Measurements from ENCODE around the gene SMARCAD1.

SMARCAD1 gene

DNA sequence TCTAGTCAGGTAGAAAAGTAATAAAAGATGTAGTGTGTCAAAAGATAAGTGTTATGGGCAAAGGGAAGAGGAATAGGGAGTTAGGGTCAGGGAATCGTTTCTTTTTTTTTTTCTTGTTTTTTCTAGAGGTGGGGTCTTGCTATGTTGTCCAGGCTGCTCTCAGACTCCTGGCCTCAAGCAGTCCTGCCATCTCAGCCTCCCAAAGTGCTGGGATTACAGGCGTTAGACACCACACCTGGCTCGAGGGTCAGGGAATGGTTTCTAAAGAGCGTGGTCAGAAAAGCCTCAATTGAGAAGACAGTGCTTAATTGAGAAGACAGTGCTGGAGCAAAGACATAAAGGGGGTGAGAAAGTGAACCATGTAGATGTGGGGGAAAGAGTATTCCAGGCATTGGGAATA is 19.1 kb downstream of the SMARCAD1 start:
- TF ChIP-seq, protein P1, sequence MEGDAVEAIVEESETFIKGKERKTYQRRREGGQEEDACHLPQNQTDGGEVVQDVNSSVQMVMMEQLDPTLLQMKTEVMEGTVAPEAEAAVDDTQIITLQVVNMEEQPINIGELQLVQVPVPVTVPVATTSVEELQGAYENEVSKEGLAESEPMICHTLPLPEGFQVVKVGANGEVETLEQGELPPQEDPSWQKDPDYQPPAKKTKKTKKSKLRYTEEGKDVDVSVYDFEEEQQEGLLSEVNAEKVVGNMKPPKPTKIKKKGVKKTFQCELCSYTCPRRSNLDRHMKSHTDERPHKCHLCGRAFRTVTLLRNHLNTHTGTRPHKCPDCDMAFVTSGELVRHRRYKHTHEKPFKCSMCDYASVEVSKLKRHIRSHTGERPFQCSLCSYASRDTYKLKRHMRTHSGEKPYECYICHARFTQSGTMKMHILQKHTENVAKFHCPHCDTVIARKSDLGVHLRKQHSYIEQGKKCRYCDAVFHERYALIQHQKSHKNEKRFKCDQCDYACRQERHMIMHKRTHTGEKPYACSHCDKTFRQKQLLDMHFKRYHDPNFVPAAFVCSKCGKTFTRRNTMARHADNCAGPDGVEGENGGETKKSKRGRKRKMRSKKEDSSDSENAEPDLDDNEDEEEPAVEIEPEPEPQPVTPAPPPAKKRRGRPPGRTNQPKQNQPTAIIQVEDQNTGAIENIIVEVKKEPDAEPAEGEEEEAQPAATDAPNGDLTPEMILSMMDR (IDR thresholded peaks at IDR 0.05; ENCODE audit: control insufficient read depth, extremely low read depth, insufficient read depth), result no peak
- H3K4me3 ChIP-seq (ENCODE audit: low read depth, low read length), result no peak overlapping the region
- DNase-seq (ENCODE audit: low read depth), result no peak

DNA sequence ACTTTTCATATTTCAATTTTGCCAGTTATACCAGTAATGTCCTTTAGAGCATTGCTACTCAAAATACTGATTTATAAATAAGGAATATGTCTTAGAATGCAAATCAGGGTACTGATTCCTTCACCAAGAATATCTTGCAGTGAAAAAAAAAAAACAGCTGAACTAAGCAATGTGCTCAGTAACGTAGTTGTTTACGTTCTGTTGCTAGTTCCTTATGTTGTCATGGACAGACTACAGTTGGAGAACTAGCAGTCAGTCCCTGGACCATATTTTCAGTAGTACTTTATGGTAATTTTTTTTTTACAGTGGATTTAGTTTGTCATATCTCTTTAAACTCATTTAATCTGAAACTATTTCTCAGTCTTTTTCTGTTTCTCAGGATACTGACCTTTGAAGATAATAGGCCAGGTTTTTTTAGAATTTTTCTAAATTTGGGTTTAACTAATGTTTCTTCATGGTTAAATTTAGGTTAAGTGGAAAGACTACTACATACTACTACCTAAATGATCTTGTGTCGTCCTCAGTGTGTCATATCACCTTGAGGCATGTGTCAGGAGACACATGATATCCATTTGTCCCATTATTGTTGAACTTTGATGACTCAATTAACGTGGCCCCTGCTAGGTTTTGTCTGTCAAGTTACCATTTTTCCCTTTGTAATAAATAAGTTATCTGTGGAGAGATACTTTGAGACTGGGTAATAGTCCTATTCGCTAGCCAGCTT is 21.0 kb downstream of the SMARCAD1 start:
- H3K4me3 ChIP-seq (ENCODE audit: low read depth, low read length), result no peak overlapping the region
- DNase-seq (ENCODE audit: low read depth), result no peak
- TF ChIP-seq, protein P1 (IDR thresholded peaks at IDR 0.05; ENCODE audit: control insufficient read depth, extremely low read depth, insufficient read depth), result no peak

DNA sequence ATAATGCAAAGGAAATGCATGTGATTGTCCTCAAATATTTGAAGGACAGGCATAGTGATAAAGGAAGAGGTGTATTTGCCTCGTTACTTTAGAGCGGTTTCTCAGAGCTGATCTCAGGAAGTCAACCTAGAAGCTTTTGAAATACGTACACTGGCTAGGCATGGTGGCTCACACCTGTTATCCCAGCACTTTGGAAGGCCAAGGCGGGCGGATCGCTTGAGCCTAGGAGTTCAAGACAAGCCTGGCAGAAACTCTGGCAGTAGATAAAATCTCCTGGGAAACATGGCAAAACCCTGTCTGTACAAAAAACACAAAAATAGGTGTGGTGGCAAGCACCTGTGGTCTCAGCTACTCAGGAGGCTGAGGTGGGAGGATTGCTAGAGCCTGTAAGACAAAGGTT is 24.9 kb downstream of the SMARCAD1 start:
- DNase-seq (ENCODE audit: low read depth), result no peak
- H3K4me3 ChIP-seq (ENCODE audit: low read depth, low read length), result no peak overlapping the region
- TF ChIP-seq, protein P1 (IDR thresholded peaks at IDR 0.05; ENCODE audit: control insufficient read depth, extremely low read depth, insufficient read depth), result no peak

DNA sequence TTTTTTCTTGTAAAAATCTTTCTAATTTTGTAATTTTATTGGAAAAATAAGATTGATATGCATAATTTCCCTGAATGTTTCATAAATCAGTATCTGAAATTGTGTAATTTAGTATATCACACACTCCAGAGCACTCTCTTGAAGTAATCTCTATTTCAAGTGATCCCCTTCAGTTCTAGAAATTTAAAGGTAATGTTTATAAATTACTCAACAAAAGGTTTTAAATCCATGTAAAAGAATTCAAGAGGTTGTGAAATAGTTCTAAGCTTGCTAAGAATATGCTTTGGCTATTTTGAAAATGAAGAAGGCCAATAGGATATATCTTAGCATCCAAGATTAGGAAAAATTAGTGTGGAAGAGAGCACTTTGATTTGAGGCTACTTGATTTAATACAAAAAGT is 28.2 kb downstream of the SMARCAD1 start:
- no peak overlapping the region for H3K4me3 ChIP-seq (ENCODE audit: low read depth, low read length)
- TF ChIP-seq, protein P1 (IDR thresholded peaks at IDR 0.05; ENCODE audit: control insufficient read depth, extremely low read depth, insufficient read depth), result no peak
- no peak for DNase-seq (ENCODE audit: low read depth)

DNA sequence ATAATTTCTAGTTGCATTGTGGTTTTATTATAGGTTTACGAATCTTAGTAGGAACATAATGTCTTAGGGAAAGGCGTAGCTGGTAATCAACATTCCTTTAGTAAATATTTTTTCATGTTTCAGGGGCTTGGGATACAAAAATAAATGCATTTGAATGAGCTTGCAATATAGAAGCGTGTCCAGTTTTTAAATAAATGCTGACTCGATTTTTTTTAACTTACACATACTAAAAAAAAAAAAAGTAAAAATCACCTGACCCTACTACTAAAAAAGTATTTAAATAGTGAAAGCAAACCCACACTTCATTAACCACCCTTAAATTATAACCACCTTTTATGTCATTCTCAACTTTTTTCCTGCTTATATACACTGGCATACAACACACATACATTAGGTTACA is 29.6 kb downstream of the SMARCAD1 start:
- DNase-seq (ENCODE audit: low read depth), result no peak
- TF ChIP-seq, protein P1 (IDR thresholded peaks at IDR 0.05; ENCODE audit: control insufficient read depth, extremely low read depth, insufficient read depth), result no peak
- no peak overlapping the region for H3K4me3 ChIP-seq (ENCODE audit: low read depth, low read length)

DNA sequence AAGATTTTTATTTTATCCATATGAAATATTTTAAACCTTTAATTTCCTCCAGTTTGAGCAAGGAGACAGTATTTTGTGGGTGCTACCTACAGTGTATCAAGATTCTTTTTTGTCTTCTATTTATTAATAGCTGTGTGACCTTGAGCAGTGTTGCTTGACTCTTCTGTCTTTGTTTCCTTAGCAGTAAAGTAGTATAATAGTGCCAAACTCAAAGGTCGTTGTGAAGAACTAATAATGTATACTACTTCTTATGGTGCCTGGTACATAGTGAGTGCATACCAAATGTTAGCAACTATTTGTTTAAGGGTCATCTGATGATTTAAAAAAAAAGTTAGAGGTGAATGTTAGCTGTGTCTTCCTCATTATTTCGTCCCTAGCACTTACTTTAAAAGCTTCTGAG is 30.5 kb downstream of the SMARCAD1 start:
- H3K4me3 ChIP-seq (ENCODE audit: low read depth, low read length), result no peak overlapping the region
- TF ChIP-seq, protein P1 (IDR thresholded peaks at IDR 0.05; ENCODE audit: control insufficient read depth, extremely low read depth, insufficient read depth), result no peak
- no peak for DNase-seq (ENCODE audit: low read depth)

DNA sequence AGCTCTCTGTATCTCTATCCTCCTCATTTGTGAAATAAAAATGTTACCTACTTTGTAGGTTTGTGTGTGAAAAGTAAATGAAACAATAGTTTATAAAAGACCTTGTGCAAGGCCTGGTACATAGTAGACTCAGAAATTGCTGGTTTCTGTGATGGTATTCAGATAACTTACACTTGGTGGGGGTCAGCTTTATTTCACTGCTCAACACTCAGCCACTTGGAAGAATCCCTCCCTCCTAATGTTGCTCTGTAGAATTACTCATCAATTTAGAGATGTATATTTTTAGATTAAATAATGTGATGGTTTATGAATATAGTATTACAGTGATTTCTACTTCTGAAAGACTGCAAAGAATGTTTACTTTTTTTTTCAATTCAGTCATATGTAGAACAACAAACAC is 32.7 kb downstream of the SMARCAD1 start:
- H3K4me3 ChIP-seq (ENCODE audit: low read depth, low read length), result no peak overlapping the region
- TF ChIP-seq, protein P1 (IDR thresholded peaks at IDR 0.05; ENCODE audit: control insufficient read depth, extremely low read depth, insufficient read depth), result no peak
- no peak for DNase-seq (ENCODE audit: low read depth)
